OCI-LY7 (cell line): ENCODE data around the gene MOAP1. TPM values are rescaled to one million over a fixed set of nuclear protein-coding genes. Genes with fewer than 3 reads are reported as not detected.

Experiments used
- BruUV-seq: library from RNA; stranded (reverse); fragments of 400-500 nt; replicated peaks from 2 replicates; lab custom pipeline; 2021; lab: Mats Ljungman, UMichigan
- CTCF ChIA-PET: fragments of 300-600 bp; sonication (Branson Sonifier 250); formaldehyde crosslinking; loops from one replicate; lab custom pipeline; 2022; ENCODE audit warnings: antibody characterized with exemption; ENCODE audit not compliant: unreplicated experiment; lab: Charles Lee
- POLR2A ChIA-PET: fragments of 300-600 bp; sonication (Branson Sonifier 250); formaldehyde crosslinking; loops from one replicate; lab custom pipeline; 2022; ENCODE audit warnings: antibody characterized with exemption; lab: Charles Lee
- DNase-seq: peaks from one replicate; pipeline ENCODE4 v3.0.0-alpha.2; 2015; ENCODE audit warnings: low spot score
- H2AFZ ChIP-seq: fragments of 200-600 bp; sonication (generic), shearing (Covaris generic); 2 replicates; pipeline ENCODE4 v1.6.1; 2014; ENCODE audit warnings: mild to moderate bottlenecking, antibody characterized with exemption, low read length, moderate library complexity
- H3K27ac ChIP-seq: fragments of 200-600 bp; sonication (generic); 2 replicates; pipeline ENCODE4 v1.5.1; 2014; ENCODE audit warnings: mixed run types, low read depth, mild to moderate bottlenecking, moderate library complexity, low read length, inconsistent platforms; ENCODE audit not compliant: poor library complexity, severe bottlenecking
- H3K36me3 ChIP-seq: fragments of 200-600 bp; sonication (generic); 2 replicates; pipeline ENCODE4 v1.6.1; 2014; ENCODE audit warnings: mild to moderate bottlenecking, antibody characterized with exemption, low read length, moderate library complexity, mixed read lengths; ENCODE audit not compliant: insufficient read depth
- H3K4me1 ChIP-seq: fragments of 200-600 bp; sonication (generic); 2 replicates; pipeline ENCODE4 v1.5.1; 2014; ENCODE audit warnings: mild to moderate bottlenecking, low read length; ENCODE audit not compliant: insufficient read depth, poor library complexity, severe bottlenecking
- H3K4me2 ChIP-seq: fragments of 200-600 bp; sonication (generic); 2 replicates; pipeline ENCODE4 v1.6.1; 2014; ENCODE audit warnings: mild to moderate bottlenecking, low read length
- H3K4me3 ChIP-seq: fragments of 200-600 bp; sonication (generic); 2 replicates; pipeline ENCODE4 v1.5.1; 2014; ENCODE audit warnings: mild to moderate bottlenecking, low read depth, low read length; ENCODE audit not compliant: poor library complexity, severe bottlenecking
- H3K79me2 ChIP-seq: fragments of 200-600 bp; sonication (generic); 2 replicates; pipeline ENCODE4 v1.6.1; 2016; ENCODE audit warnings: low read depth, mild to moderate bottlenecking, low read length, moderate library complexity, mixed read lengths; ENCODE audit not compliant: insufficient read depth
- H3K9me2 ChIP-seq: fragments of 200-600 bp; sonication (generic); 2 replicates; pipeline ENCODE4 v1.6.1; 2016; ENCODE audit warnings: mild to moderate bottlenecking, low read length, mixed read lengths; ENCODE audit not compliant: insufficient read depth
- H3K9me3 ChIP-seq: fragments of 200-600 bp; sonication (generic); 2 replicates; pipeline ENCODE4 v1.6.1; 2014; ENCODE audit warnings: mild to moderate bottlenecking, mixed run types, low read length, mixed read lengths
- H4K20me1 ChIP-seq: fragments of 200-600 bp; sonication (generic); 2 replicates; pipeline ENCODE4 v1.6.1; 2014; ENCODE audit warnings: mild to moderate bottlenecking, antibody characterized with exemption, low read length, moderate library complexity, mixed read lengths; ENCODE audit not compliant: insufficient read depth
- EZH2phosphoT487 ChIP-seq: fragments of 200-600 bp; sonication (generic); IDR thresholded peaks from 2 replicates; pipeline ENCODE4 v1.6.1; 2018; ENCODE audit warnings: low read depth, borderline replicate concordance, mild to moderate bottlenecking, mixed run types, antibody characterized with exemption, low read length, moderate library complexity, mixed read lengths
- intact Hi-C: fragments of 100-400 bp; cut with micrococcal nuclease; formaldehyde crosslinking; loops from one replicate; pipeline ENCODE4 v1.10.0; 2022; ENCODE audit not compliant: unreplicated experiment
- total RNA-seq, 2 experiments: library from RNA; depleted of rRNA in 1 of 2; stranded (reverse); fragments of >200 nt in 1 of 2; shearing (Covaris generic) in 1 of 2; gene quantifications; 2 replicates each; pipeline ENCODE4 v1.2.3, GENCODE V29; 2014 to 2022
- TF ChIP-seq, protein P1 (sequence below): fragments of 200-600 bp; sonication (generic); conservative IDR thresholded peaks from 2 replicates; pipeline ENCODE4 v1.5.1; 2014; ENCODE audit warnings: mild to moderate bottlenecking, antibody characterized with exemption, low read length, moderate library complexity, mixed read lengths

MOAP1 gene
- total RNA-seq, 2 experiments from 2014 or later, result 26.4 to 31.2 TPM

DNA sequence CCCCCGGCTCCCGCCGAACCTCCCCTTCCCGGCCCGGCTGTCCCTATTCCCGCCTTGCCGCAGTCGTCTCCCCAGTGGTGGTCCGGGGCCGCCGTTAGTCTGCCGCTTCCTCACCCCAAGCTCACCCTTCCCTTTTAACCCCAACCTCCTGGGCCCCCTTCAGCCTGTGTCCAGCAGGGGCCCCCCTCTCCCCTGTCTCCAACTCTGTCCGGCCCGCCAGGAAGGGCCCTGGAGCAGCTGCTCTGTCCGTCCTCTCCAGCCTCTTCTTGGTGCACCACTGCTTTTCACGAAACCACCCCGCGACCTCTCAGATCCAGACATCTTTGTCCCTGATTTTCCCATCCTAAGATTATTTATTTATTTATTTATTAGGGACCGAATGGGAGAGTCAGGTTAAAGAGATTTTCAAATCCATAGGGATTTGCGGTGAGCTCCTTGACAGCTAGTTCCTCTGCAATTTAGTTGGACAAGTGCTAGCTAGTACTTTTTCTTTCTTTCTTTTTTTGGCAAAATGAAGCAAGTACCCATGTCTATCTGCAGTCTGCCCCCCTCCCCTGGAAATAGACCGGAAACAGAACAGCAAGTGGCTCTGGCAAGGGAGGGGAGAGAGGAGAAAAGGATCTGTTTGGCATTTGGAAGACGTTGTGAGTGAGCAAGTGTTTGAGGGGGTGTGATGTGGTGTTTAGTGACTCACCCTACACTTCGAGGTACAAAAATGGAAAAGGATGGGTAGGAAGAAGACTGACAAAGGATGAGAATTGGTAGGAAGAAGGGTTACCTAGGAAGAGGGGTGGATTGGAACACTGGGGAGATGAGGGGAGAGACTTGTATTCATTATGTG is 23.0 kb upstream of the MOAP1 start:
- Histone ChIP-seq H3K4me3 (peak overlapping the region; percentile 84), H3K27ac (peak overlapping the region; percentile 66), H3K9me3 (no peaks in the 10 kb centered on the region), H3K36me3 (peaks cover 51% of the 10 kb centered on the region), H3K9me2 (no peaks in the 10 kb centered on the region), H4K20me1 (peaks cover 25% of the 10 kb centered on the region), H3K4me2 (peak overlapping the region; percentile 90), H2AFZ (peak overlapping the region; percentile 54), H3K4me1 (peaks cover 73% of the 10 kb centered on the region), H3K79me2 (peaks cover 84% of the 10 kb centered on the region)
- DNase-seq, result peak; percentile 56
- BruUV-seq, result no TSS peak
- intact Hi-C loops, result loop anchor here (1.0 to 10.0 kb wide), 4 partner anchors 22 to 757 kb away; partner anchors contain the start of genes BTBD7, ITPK1 and LYSET
- TF ChIP-seq, protein P1, sequence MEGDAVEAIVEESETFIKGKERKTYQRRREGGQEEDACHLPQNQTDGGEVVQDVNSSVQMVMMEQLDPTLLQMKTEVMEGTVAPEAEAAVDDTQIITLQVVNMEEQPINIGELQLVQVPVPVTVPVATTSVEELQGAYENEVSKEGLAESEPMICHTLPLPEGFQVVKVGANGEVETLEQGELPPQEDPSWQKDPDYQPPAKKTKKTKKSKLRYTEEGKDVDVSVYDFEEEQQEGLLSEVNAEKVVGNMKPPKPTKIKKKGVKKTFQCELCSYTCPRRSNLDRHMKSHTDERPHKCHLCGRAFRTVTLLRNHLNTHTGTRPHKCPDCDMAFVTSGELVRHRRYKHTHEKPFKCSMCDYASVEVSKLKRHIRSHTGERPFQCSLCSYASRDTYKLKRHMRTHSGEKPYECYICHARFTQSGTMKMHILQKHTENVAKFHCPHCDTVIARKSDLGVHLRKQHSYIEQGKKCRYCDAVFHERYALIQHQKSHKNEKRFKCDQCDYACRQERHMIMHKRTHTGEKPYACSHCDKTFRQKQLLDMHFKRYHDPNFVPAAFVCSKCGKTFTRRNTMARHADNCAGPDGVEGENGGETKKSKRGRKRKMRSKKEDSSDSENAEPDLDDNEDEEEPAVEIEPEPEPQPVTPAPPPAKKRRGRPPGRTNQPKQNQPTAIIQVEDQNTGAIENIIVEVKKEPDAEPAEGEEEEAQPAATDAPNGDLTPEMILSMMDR, result peak; percentile 66
- TF ChIP-seq EZH2phosphoT487, result no peak
- POLR2A ChIA-PET, result interaction anchor here (0.7 to 3.6 kb wide), 6 partner anchors 10 to 29 kb away, joined by 3 to 17 read pairs (median 8); partner anchors contain the start of genes LYSET and MOAP1
- CTCF ChIA-PET, result interaction anchor here (0.6 to 1.7 kb wide), 3 partner anchors 22 to 556 kb away, joined by 3 to 5 read pairs (median 3); no protein-coding TSS in a partner anchor

DNA sequence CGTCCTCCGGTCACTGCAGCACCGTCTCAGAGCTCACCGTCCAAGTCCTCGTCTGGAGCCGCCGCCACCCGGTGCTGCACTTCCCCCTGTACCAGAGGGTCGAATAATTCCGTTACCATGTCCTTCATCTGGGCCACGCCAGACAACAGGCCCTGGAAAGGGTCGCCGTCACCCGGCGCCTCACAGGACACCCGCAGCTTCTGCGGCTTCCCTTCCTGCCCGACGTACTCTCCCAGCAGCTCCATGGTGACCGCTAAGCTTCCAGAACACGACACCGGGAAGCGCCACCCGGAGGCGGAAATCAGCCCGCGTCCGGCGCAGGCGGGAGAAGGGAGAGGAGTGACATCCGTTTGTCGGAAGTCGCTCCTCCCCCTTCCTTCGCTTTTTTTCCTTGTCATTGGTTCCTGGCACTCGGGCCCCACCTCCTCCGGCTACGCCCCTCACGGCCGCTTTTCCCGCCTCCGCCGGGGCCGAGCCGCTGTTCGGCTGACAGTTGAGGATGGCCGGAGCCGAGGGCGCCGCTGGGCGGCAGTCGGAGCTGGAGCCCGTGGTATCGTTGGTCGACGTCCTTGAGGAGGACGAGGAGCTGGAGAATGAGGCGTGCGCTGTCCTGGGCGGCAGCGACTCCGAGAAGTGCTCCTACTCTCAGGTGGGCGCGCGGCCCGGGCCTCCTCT is 22.2 kb upstream of the MOAP1 start, which contains the start of the genes GON7 and UBR7:
Gene GON7 (minus strand): TSS at position 273 of the 675 bp plus-strand sequence. CDS start 28 bp downstream, at position 245.
Gene UBR7 (plus strand): TSS at position 464 of the 675 bp plus-strand sequence. CDS start 36 bp downstream, at position 500.
- intact Hi-C loops, result loop anchor here (1.0 to 10.0 kb wide), 4 partner anchors 22 to 758 kb away; partner anchors contain the start of genes BTBD7, ITPK1 and LYSET

More for the DNA sequence above, 22.2 kb upstream of the MOAP1 start, which contains the start of the genes GON7 and UBR7:
- Histone ChIP-seq H2AFZ (peak within 1 kb of the TSS; percentile 54), H3K4me3 (peak within 1 kb of the TSS; percentile 84), H4K20me1 (peaks cover 25% of the 10 kb centered on the region), H3K27ac (peak within 1 kb of the TSS; percentile 66), H3K36me3 (peaks cover 47% of the 10 kb centered on the region), H3K9me2 (no peaks in the 10 kb centered on the region), H3K79me2 (peaks cover 87% of the 10 kb centered on the region), H3K9me3 (no peaks in the 10 kb centered on the region), H3K4me1 (peaks cover 66% of the 10 kb centered on the region), H3K4me2 (peak within 1 kb of the TSS; percentile 90)
- POLR2A ChIA-PET, result interaction anchor here (0.7 to 3.6 kb wide), 6 partner anchors 11 to 28 kb away, joined by 3 to 17 read pairs (median 8); partner anchors contain the start of genes LYSET and MOAP1
- BruUV-seq, result no TSS peak
- CTCF ChIA-PET, result interaction anchor here (0.6 to 1.7 kb wide), 4 partner anchors 22 to 557 kb away, joined by 3 to 5 read pairs (median 3); no protein-coding TSS in a partner anchor
- peak; percentile 94 for DNase-seq
- TF ChIP-seq, protein P1, result no peak
- TF ChIP-seq EZH2phosphoT487, result no peak
